H1 (cell line): ENCODE data around the gene CTCF. TPM values are rescaled to one million over a fixed set of nuclear protein-coding genes. Genes with fewer than 3 reads are reported as not detected.

Experiments
- CREB1 ChIP-seq: IDR thresholded peaks from 2 replicates; pipeline ENCODE4 v1.6.1; 2012; ENCODE audit warnings: inconsistent platforms
- NRF1 ChIP-seq: IDR thresholded peaks from 2 replicates; pipeline ENCODE4 v1.6.1; 2011; ENCODE audit warnings: mild to moderate bottlenecking, low read depth, low read length, improper control_type of control experiment
- POU5F1 ChIP-seq: IDR thresholded peaks from 2 replicates; pipeline ENCODE4 v1.6.1; 2011; ENCODE audit warnings: low read depth, mild to moderate bottlenecking, low read length, moderate library complexity
- RAD21 ChIP-seq, 2 experiments: IDR thresholded peaks in 1 of 2; conservative IDR thresholded peaks in 1 of 2; 2 replicates each; pipeline ENCODE4 v1.6.1; 2011; ENCODE audit warnings: low read depth in 2 of 2, low read length in 2 of 2, improper control_type of control experiment in 1 of 2, inconsistent platforms in 1 of 2, mild to moderate bottlenecking in 1 of 2, moderate library complexity in 1 of 2
- SIRT6 ChIP-seq: IDR thresholded peaks from one replicate; pipeline ENCODE4 v1.7.1; 2012; ENCODE audit warnings: low read length, inconsistent platforms
- SP1 ChIP-seq: IDR thresholded peaks from 2 replicates; pipeline ENCODE4 v1.6.1; 2011; ENCODE audit warnings: low read depth, low read length
- TAF7 ChIP-seq: optimal IDR thresholded peaks from 2 replicates; pipeline ENCODE3; 2011; ENCODE audit warnings: low read depth, mild to moderate bottlenecking, inconsistent platforms, low read length, moderate library complexity, borderline replicate concordance
- polyA plus RNA-seq, 7 experiments: library from polyadenylated mRNA; depleted of rRNA in 3 of 7; stranded (reverse) in 5 of 7; unstranded in 2 of 7; fragments of >200 nt in 5 of 7; fragments of 200-250 nt in 2 of 7; gene quantifications; 1 replicate in 5 of 7; 2 replicates in 1 of 7; 4 replicates in 1 of 7; pipeline versions ENCODE4 v1.2.1 to v1.2.3, GENCODE V29; 2011 to 2013; ENCODE audit warnings: missing spikeins in 2 of 7, mixed read lengths in 2 of 7
- total RNA-seq: library from RNA; stranded (reverse); fragmentation: NEBNext Ultra II Directional; extraction: Animal tissue kit (Norgen Biotek cat#: 25700); gene quantifications from 2 replicates; pipeline ENCODE4 v1.2.1, GENCODE V29; 2021
- TF ChIP-seq, protein P1 (sequence below): fragments of 300-600 bp; sonication (generic); IDR thresholded peaks from 2 replicates; pipeline ENCODE4 v1.7.1; 2012; ENCODE audit warnings: low read length, moderate library complexity, mild to moderate bottlenecking, inconsistent platforms; ENCODE audit not compliant: insufficient replicate concordance
- TF ChIP-seq, protein P2 (sequence below): IDR thresholded peaks from 2 replicates; pipeline ENCODE4 v1.6.1; 2011; ENCODE audit warnings: low read depth, mild to moderate bottlenecking, low read length; ENCODE audit not compliant: insufficient read depth

The CTCF gene
- total and polyA plus RNA-seq, 2 of the 8 experiments (the other 6 are each of a cell fraction or from before 2014, with no cell fraction given), result 32.4 to 66.0 TPM

DNA sequence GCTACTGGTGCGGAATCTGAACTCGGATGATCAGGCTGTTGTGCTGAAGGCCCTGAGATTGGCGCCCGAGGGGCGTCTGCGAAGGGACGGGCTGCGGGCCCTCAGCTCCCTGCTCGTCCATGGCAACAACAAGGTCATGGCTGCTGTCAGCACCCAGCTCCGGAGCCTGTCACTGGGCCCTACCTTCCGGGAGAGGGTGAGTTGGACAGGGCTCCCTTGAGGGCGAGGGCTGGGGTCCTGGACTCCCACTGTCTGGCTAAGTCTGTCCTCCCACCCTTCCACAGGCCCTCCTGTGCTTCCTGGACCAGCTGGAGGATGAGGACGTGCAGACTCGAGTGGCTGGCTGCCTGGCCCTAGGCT is 16.7 kb upstream of the CTCF start (continued):
- TF ChIP-seq, protein P1, sequence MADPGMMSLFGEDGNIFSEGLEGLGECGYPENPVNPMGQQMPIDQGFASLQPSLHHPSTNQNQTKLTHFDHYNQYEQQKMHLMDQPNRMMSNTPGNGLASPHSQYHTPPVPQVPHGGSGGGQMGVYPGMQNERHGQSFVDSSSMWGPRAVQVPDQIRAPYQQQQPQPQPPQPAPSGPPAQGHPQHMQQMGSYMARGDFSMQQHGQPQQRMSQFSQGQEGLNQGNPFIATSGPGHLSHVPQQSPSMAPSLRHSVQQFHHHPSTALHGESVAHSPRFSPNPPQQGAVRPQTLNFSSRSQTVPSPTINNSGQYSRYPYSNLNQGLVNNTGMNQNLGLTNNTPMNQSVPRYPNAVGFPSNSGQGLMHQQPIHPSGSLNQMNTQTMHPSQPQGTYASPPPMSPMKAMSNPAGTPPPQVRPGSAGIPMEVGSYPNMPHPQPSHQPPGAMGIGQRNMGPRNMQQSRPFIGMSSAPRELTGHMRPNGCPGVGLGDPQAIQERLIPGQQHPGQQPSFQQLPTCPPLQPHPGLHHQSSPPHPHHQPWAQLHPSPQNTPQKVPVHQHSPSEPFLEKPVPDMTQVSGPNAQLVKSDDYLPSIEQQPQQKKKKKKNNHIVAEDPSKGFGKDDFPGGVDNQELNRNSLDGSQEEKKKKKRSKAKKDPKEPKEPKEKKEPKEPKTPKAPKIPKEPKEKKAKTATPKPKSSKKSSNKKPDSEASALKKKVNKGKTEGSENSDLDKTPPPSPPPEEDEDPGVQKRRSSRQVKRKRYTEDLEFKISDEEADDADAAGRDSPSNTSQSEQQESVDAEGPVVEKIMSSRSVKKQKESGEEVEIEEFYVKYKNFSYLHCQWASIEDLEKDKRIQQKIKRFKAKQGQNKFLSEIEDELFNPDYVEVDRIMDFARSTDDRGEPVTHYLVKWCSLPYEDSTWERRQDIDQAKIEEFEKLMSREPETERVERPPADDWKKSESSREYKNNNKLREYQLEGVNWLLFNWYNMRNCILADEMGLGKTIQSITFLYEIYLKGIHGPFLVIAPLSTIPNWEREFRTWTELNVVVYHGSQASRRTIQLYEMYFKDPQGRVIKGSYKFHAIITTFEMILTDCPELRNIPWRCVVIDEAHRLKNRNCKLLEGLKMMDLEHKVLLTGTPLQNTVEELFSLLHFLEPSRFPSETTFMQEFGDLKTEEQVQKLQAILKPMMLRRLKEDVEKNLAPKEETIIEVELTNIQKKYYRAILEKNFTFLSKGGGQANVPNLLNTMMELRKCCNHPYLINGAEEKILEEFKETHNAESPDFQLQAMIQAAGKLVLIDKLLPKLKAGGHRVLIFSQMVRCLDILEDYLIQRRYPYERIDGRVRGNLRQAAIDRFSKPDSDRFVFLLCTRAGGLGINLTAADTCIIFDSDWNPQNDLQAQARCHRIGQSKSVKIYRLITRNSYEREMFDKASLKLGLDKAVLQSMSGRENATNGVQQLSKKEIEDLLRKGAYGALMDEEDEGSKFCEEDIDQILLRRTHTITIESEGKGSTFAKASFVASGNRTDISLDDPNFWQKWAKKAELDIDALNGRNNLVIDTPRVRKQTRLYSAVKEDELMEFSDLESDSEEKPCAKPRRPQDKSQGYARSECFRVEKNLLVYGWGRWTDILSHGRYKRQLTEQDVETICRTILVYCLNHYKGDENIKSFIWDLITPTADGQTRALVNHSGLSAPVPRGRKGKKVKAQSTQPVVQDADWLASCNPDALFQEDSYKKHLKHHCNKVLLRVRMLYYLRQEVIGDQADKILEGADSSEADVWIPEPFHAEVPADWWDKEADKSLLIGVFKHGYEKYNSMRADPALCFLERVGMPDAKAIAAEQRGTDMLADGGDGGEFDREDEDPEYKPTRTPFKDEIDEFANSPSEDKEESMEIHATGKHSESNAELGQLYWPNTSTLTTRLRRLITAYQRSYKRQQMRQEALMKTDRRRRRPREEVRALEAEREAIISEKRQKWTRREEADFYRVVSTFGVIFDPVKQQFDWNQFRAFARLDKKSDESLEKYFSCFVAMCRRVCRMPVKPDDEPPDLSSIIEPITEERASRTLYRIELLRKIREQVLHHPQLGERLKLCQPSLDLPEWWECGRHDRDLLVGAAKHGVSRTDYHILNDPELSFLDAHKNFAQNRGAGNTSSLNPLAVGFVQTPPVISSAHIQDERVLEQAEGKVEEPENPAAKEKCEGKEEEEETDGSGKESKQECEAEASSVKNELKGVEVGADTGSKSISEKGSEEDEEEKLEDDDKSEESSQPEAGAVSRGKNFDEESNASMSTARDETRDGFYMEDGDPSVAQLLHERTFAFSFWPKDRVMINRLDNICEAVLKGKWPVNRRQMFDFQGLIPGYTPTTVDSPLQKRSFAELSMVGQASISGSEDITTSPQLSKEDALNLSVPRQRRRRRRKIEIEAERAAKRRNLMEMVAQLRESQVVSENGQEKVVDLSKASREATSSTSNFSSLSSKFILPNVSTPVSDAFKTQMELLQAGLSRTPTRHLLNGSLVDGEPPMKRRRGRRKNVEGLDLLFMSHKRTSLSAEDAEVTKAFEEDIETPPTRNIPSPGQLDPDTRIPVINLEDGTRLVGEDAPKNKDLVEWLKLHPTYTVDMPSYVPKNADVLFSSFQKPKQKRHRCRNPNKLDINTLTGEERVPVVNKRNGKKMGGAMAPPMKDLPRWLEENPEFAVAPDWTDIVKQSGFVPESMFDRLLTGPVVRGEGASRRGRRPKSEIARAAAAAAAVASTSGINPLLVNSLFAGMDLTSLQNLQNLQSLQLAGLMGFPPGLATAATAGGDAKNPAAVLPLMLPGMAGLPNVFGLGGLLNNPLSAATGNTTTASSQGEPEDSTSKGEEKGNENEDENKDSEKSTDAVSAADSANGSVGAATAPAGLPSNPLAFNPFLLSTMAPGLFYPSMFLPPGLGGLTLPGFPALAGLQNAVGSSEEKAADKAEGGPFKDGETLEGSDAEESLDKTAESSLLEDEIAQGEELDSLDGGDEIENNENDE, result no peak
- TF ChIP-seq POU5F1 (no peak), RAD21 (IDR thresholded peaks at IDR 0.05 in 1 of 2, conservative IDR thresholded peaks at IDR 0.05 in 1 of 2; ENCODE audit: low read depth in 2 of 2, low read length in 2 of 2) (no peak), TAF7 (no peak), NRF1 (no peak), SIRT6 (no peak), CREB1 (no peak), SP1 (no peak)
- TF ChIP-seq, protein P2, sequence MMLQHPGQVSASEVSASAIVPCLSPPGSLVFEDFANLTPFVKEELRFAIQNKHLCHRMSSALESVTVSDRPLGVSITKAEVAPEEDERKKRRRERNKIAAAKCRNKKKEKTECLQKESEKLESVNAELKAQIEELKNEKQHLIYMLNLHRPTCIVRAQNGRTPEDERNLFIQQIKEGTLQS, result no peak
